Measurements from ENCODE around the gene SWT1. TPM values are rescaled to one million over a fixed set of nuclear protein-coding genes. Genes with fewer than 3 reads are reported as not detected.

The SWT1 gene
- total RNA-seq, 2 donors from 2014 or later = 6.6 to 7.7 TPM

- intact Hi-C loops (cut with DNase I) = no loop called here
- no peak for DNase-seq (ENCODE audit: low spot score)
Measured at GRCh38 chr1:185341196-185341781, 184.3 kb downstream of the SWT1 start.

Other genes starting within 250 kb of the SWT1 start
- 100 to 1,000 TPM; 145 to 234 TPM for gene NIBAN1, start 182.7 kb upstream of the SWT1 start, total RNA-seq
- 10 to 100 TPM; 15.3 to 15.4 TPM for gene RNF2, start 111.6 kb upstream of the SWT1 start, total RNA-seq
- 10 to 100 TPM; 12.5 to 16.9 TPM for gene TRMT1L, start 214 bp upstream of the SWT1 start, total RNA-seq
- 10 to 100 TPM; 38.5 to 54.1 TPM for gene IVNS1ABP, start 160.1 kb downstream of the SWT1 start, total RNA-seq

Data from posterior vena cava (tissue), 2 donors.